IMR-90 (cell line): ENCODE results near the gene NUP93. TPM values are rescaled to one million over a fixed set of nuclear protein-coding genes. Genes with fewer than 3 reads are reported as not detected.

Source experiments
- ATAC-seq: fragments of 200-7000 bp; cut with Tn5 transposase; 2 replicates; pipeline ENCODE4 v1.9.1; 2020; ENCODE audit warnings: low read depth, mild to moderate bottlenecking, moderate library complexity
- BruUV-seq: library from RNA; stranded (reverse); fragments of 400-500 nt; replicated peaks from 2 replicates; lab custom pipeline; 2021; lab: Mats Ljungman, UMichigan
- CTCF ChIA-PET: fragments of 300-600 bp; formaldehyde crosslinking; extraction: SDS; loops from one replicate; lab custom pipeline; 2021; ENCODE audit warnings: antibody characterized with exemption; lab: Yijun Ruan, JAX
- POLR2A ChIA-PET: fragments of 300-600 bp; sonication (Branson Sonifier 250); formaldehyde crosslinking; loops from one replicate; lab custom pipeline; 2022; ENCODE audit warnings: antibody characterized with exemption; ENCODE audit not compliant: unreplicated experiment; lab: Charles Lee
- DNase-seq: peaks from one replicate; pipeline ENCODE4 v3.0.0; 2013
- H2AFZ ChIP-seq: replicated peaks from 2 replicates; pipeline ENCODE3; 2013; ENCODE audit warnings: low read length, mild to moderate bottlenecking; ENCODE audit not compliant: poor library complexity
- H2AK5ac ChIP-seq: 2 replicates; pipeline ENCODE4 v1.6.1; 2013; ENCODE audit warnings: low read depth, low read length, inconsistent platforms
- H2AK9ac ChIP-seq: replicated peaks from 2 replicates; pipeline ENCODE3; 2013; ENCODE audit warnings: mild to moderate bottlenecking, low read depth, low read length, moderate library complexity; ENCODE audit not compliant: poor library complexity
- H2BK120ac ChIP-seq: 2 replicates; pipeline ENCODE4 v1.6.1; 2013; ENCODE audit warnings: low read depth, low read length, inconsistent platforms
- H2BK15ac ChIP-seq: 3 replicates; pipeline ENCODE4 v1.6.1; 2013; ENCODE audit warnings: low read depth, low read length, inconsistent platforms
- H2BK20ac ChIP-seq: 2 replicates; pipeline ENCODE4 v1.6.1; 2013; ENCODE audit warnings: low read depth, mild to moderate bottlenecking, inconsistent platforms, low read length, moderate library complexity
- H2BK5ac ChIP-seq: 2 replicates; pipeline ENCODE4 v1.6.1; 2013; ENCODE audit warnings: mild to moderate bottlenecking, low read depth, low read length, inconsistent platforms; ENCODE audit not compliant: poor library complexity, severe bottlenecking
- H3K14ac ChIP-seq: replicated peaks from 2 replicates; pipeline ENCODE4 v1.6.1; 2013; ENCODE audit warnings: low read depth, low read length, inconsistent platforms
- H3K18ac ChIP-seq: 2 replicates; pipeline ENCODE4 v1.6.1; 2013; ENCODE audit warnings: low read depth, low read length, control low read depth
- H3K23ac ChIP-seq: 2 replicates; pipeline ENCODE4 v1.6.1; 2013; ENCODE audit warnings: low read depth, low read length, inconsistent platforms
- H3K27ac ChIP-seq: 2 replicates; pipeline ENCODE4 v1.5.1; 2013; ENCODE audit warnings: mild to moderate bottlenecking, control low read depth, low read length; ENCODE audit not compliant: insufficient read depth
- H3K27me3 ChIP-seq: 2 replicates; pipeline ENCODE4 v1.6.1; 2013; ENCODE audit warnings: low read length; ENCODE audit not compliant: control insufficient read depth, insufficient read depth
- H3K36me3 ChIP-seq: 2 replicates; pipeline ENCODE4 v1.6.1; 2013; ENCODE audit warnings: low read length, mixed read lengths; ENCODE audit not compliant: control insufficient read depth, insufficient read depth
- H3K4ac ChIP-seq: 2 replicates; pipeline ENCODE4 v1.6.1; 2013; ENCODE audit warnings: low read depth, low read length, inconsistent platforms
- H3K4me1 ChIP-seq: 2 replicates; pipeline ENCODE4 v1.6.1; 2013; ENCODE audit warnings: low read length, mixed read lengths; ENCODE audit not compliant: control insufficient read depth, insufficient read depth
- H3K4me2 ChIP-seq: 2 replicates; pipeline ENCODE4 v1.6.1; 2013; ENCODE audit warnings: low read depth, mild to moderate bottlenecking, control low read depth, low read length, moderate library complexity
- H3K4me3 ChIP-seq: 2 replicates; pipeline ENCODE4 v1.5.1; 2013; ENCODE audit warnings: low read depth, mild to moderate bottlenecking, control low read depth, low read length, moderate library complexity; ENCODE audit not compliant: insufficient read depth
- H3K56ac ChIP-seq: 2 replicates; pipeline ENCODE4 v1.6.1; 2013; ENCODE audit warnings: low read length, inconsistent platforms; ENCODE audit not compliant: insufficient read depth; ENCODE audit errors: extremely low read depth
- H3K79me1 ChIP-seq, 2 experiments: 2 replicates each; pipeline ENCODE4 v1.6.1; 2013; ENCODE audit warnings: low read length in 2 of 2, inconsistent platforms in 1 of 2, low read depth in 1 of 2
- H3K9ac ChIP-seq: 2 replicates; pipeline ENCODE4 v1.6.1; 2013; ENCODE audit warnings: low read depth, low read length, control low read depth
- H3K9me1 ChIP-seq: 2 replicates; pipeline ENCODE4 v1.6.1; 2013; ENCODE audit warnings: low read length, inconsistent platforms; ENCODE audit not compliant: insufficient read depth
- H3K9me3 ChIP-seq: 2 replicates; pipeline ENCODE4 v1.6.1; 2013; ENCODE audit warnings: low read length; ENCODE audit not compliant: control insufficient read depth, insufficient read depth
- H4K20me1 ChIP-seq: 2 replicates; pipeline ENCODE4 v1.6.1; 2013; ENCODE audit warnings: low read length, inconsistent platforms; ENCODE audit not compliant: insufficient read depth
- H4K5ac ChIP-seq: 2 replicates; pipeline ENCODE4 v1.6.1; 2013; ENCODE audit warnings: mild to moderate bottlenecking, low read depth, low read length, control low read depth
- H4K8ac ChIP-seq, 2 experiments: 2 replicates each; pipeline ENCODE4 v1.6.1; 2013; ENCODE audit warnings: low read depth in 2 of 2, low read length in 2 of 2, control low read depth in 1 of 2, inconsistent platforms in 1 of 2
- H4K91ac ChIP-seq: 2 replicates; pipeline ENCODE4 v1.6.1; 2013; ENCODE audit warnings: low read depth, low read length, inconsistent platforms; ENCODE audit not compliant: insufficient read depth
- BHLHE40 ChIP-seq: fragments of 150-350 bp; IDR thresholded peaks from 2 replicates; pipeline ENCODE4 v1.6.1; 2016; ENCODE audit warnings: mild to moderate bottlenecking, low read depth, low read length
- CHD1 ChIP-seq: IDR thresholded peaks from 2 replicates; pipeline ENCODE4 v1.6.1; 2012; ENCODE audit warnings: low read depth, low read length, improper control_type of control experiment
- FOS ChIP-seq: fragments of 150-350 bp; IDR thresholded peaks from 2 replicates; pipeline ENCODE4 v1.6.1; 2016; ENCODE audit warnings: low read depth, low read length
- MAFK ChIP-seq: IDR thresholded peaks from 2 replicates; pipeline ENCODE4 v1.6.1; 2012; ENCODE audit warnings: low read depth, low read length, improper control_type of control experiment
- MAZ ChIP-seq: IDR thresholded peaks from 2 replicates; pipeline ENCODE4 v1.6.1; 2012; ENCODE audit warnings: low read depth, mild to moderate bottlenecking, low read length, improper control_type of control experiment, moderate library complexity, borderline replicate concordance
- MXI1 ChIP-seq: IDR thresholded peaks from 2 replicates; pipeline ENCODE4 v1.6.1; 2012; ENCODE audit warnings: low read depth, mild to moderate bottlenecking, low read length, moderate library complexity, borderline replicate concordance
- NFE2L2 ChIP-seq: fragments of 150-350 bp; IDR thresholded peaks from 2 replicates; pipeline ENCODE4 v1.6.1; 2016; ENCODE audit warnings: low read depth, mild to moderate bottlenecking, low read length
- RAD21 ChIP-seq: IDR thresholded peaks from 2 replicates; pipeline ENCODE4 v1.6.1; 2012; ENCODE audit warnings: low read length, improper control_type of control experiment
- RCOR1 ChIP-seq: IDR thresholded peaks from 2 replicates; pipeline ENCODE4 v1.6.1; 2012; ENCODE audit warnings: mild to moderate bottlenecking, low read length, improper control_type of control experiment; ENCODE audit not compliant: insufficient replicate concordance
- RFX5 ChIP-seq: IDR thresholded peaks from 2 replicates; pipeline ENCODE4 v1.8.0; 2012; ENCODE audit warnings: low read depth, mild to moderate bottlenecking, low read length, moderate library complexity
- SMC3 ChIP-seq: fragments of 150-350 bp; IDR thresholded peaks from 2 replicates; pipeline ENCODE4 v1.6.1; 2016; ENCODE audit warnings: low read depth, mild to moderate bottlenecking, antibody characterized with exemption, low read length, moderate library complexity
- USF2 ChIP-seq: fragments of 150-350 bp; IDR thresholded peaks from 2 replicates; pipeline ENCODE4 v1.6.1; 2017; ENCODE audit warnings: mild to moderate bottlenecking, antibody characterized with exemption, low read length, low read depth
- WGBS, 2 experiments: methylation state at CpG; one replicate each; pipeline versions ENCODE4 v1.1.5 to v1.1.7; 2013; ENCODE audit warnings: missing lambda C conversion rate in 2 of 2; ENCODE audit not compliant: insufficient read length in 1 of 2; ENCODE audit errors: extremely low coverage in 2 of 2; 5-methylcytosine and 5-hydroxymethylcytosine counted together
- dilution Hi-C: fragments of 300-500 bp; cut with HindIII; formaldehyde crosslinking; loops from one replicate; pipeline ENCODE4 v1.14.3; 2018; ENCODE audit warnings: low sequenced_read_pairs; ENCODE audit not compliant: unreplicated experiment
- in situ Hi-C: fragments of 300-500 bp; cut with MboI; formaldehyde crosslinking; loops from 3 replicates; pipeline ENCODE4 v1.14.3; 2019; ENCODE audit warnings: low sequenced_read_pairs, inconsistent platforms, mixed read lengths
- intact Hi-C: fragments of 100-400 bp; cut with micrococcal nuclease; formaldehyde crosslinking; loops from 2 replicates; pipeline ENCODE4 v1.10.0; 2022
- polyA plus RNA-seq, 3 experiments: library from polyadenylated mRNA; depleted of rRNA; stranded (reverse); fragments of >200 nt; gene quantifications; 2 replicates each; pipeline ENCODE4 v1.2.3, GENCODE V29; 2012; ENCODE audit warnings: low replicate concordance in 1 of 3
- total RNA-seq: library from RNA; depleted of rRNA; stranded (reverse); fragments of >200 nt; gene quantifications from 2 replicates; pipeline ENCODE4 v1.2.3, GENCODE V29; 2012
- TF ChIP-seq, protein P1 (sequence below): fragments of 150-350 bp; IDR thresholded peaks from 2 replicates; pipeline ENCODE4 v1.6.1; 2016; ENCODE audit warnings: low read depth, mild to moderate bottlenecking, low read length, moderate library complexity, borderline replicate concordance
- TF ChIP-seq, protein P2 (sequence below): conservative IDR thresholded peaks from 2 replicates; pipeline ENCODE4 v1.5.1; 2012; ENCODE audit warnings: mild to moderate bottlenecking, low read depth, low read length, improper control_type of control experiment

NUP93 gene
- total and polyA plus RNA-seq, 2 of the 4 experiments (the other 2 are of a cell fraction), result 54.6 to 72.6 TPM

GRCh38 chr16:56686758-56687157 is 43.2 kb upstream of the NUP93 start (continued):
- TF ChIP-seq FOS (no peak), SMC3 (no peak)

DNA sequence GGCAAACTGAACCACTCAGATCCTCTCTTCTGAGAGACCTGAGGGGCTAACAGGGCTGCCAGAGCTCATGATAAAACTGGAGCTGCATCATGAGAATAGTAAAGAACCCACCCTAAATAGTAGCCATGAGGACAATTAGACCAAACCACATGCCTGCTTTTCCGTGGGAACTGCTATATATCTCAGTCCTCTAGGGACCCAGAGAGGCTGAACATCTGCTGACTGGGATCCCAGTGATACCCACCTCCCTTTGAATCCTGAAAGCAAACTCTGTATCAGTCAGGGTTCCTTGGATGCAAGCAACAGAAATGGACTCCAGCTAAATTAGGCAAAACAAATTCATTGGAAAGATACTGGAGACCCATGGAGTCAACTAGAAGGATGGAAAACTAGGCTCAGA is 41.2 kb upstream of the NUP93 start:
- no CpG with 5 or more reads among the region's 1 CpG for WGBS, 2 experiments
- ChIA-PET POLR2A (no interaction called here), CTCF (interaction anchor here (0.7 kb wide), 1 partner anchor 112 kb away, joined by 3 read pairs; no protein-coding TSS in a partner anchor)
- peaks cover 3% of the 10 kb centered on the region; the same call in 1 of the 2 replicates for H3K9me1 ChIP-seq
- no peak overlapping the region for H3K4me3 ChIP-seq
- no peaks in the 10 kb centered on the region for H4K20me1 ChIP-seq
- H2AK5ac ChIP-seq, result no peak overlapping the region
- intact Hi-C loops, result loop anchor here (2.0 kb wide), 1 partner anchor 26 kb away; no protein-coding TSS in a partner anchor
- DNase-seq, result no peak
- H3K27me3 ChIP-seq, result no peaks in the 10 kb centered on the region
- H3K23ac ChIP-seq, result no peak overlapping the region
- H3K4ac ChIP-seq, result no peak overlapping the region
- H3K36me3 ChIP-seq, result no peaks in the 10 kb centered on the region; the same call in 1 of the 2 replicates
- no peak overlapping the region for H2BK120ac ChIP-seq
- H2AFZ ChIP-seq, result no peak overlapping the region
- peaks cover 3% of the 10 kb centered on the region; the same call in 1 of the 2 replicates for H3K9me3 ChIP-seq
- H2BK15ac ChIP-seq, result no peak overlapping the region
- dilution Hi-C loops, result no loop called here
- no peak overlapping the region for H2BK20ac ChIP-seq
- no peak overlapping the region for H3K18ac ChIP-seq
- no peak overlapping the region for H4K8ac ChIP-seq
- in situ Hi-C loops, result no loop called here
- no peak overlapping the region for H3K9ac ChIP-seq
- no peaks in the 10 kb centered on the region for H3K4me1 ChIP-seq
- H3K4me2 ChIP-seq, result no peak overlapping the region
- H3K79me1 ChIP-seq, result no peaks in the 10 kb centered on the region
- no peak overlapping the region for H4K91ac ChIP-seq
- no peak overlapping the region for H2BK5ac ChIP-seq
- BruUV-seq, result no TSS peak
- H3K27ac ChIP-seq, result no peak overlapping the region
- H2AK9ac ChIP-seq, result no peak overlapping the region
- no peak overlapping the region for H4K5ac ChIP-seq
- H3K14ac ChIP-seq, result no peak overlapping the region
- no peak; the same call in 1 of the 2 replicates for ATAC-seq
- H3K56ac ChIP-seq, result no peak overlapping the region
- TF ChIP-seq NFE2L2 (no peak), CHD1 (no peak), MXI1 (no peak), MAFK (no peak), SMC3 (no peak), RFX5 (no peak), BHLHE40 (no peak), RAD21 (no peak), MAZ (no peak), RCOR1 (no peak), USF2 (no peak)
- TF ChIP-seq, protein P1, sequence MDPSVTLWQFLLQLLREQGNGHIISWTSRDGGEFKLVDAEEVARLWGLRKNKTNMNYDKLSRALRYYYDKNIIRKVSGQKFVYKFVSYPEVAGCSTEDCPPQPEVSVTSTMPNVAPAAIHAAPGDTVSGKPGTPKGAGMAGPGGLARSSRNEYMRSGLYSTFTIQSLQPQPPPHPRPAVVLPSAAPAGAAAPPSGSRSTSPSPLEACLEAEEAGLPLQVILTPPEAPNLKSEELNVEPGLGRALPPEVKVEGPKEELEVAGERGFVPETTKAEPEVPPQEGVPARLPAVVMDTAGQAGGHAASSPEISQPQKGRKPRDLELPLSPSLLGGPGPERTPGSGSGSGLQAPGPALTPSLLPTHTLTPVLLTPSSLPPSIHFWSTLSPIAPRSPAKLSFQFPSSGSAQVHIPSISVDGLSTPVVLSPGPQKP, result no peak
- TF ChIP-seq, protein P2, sequence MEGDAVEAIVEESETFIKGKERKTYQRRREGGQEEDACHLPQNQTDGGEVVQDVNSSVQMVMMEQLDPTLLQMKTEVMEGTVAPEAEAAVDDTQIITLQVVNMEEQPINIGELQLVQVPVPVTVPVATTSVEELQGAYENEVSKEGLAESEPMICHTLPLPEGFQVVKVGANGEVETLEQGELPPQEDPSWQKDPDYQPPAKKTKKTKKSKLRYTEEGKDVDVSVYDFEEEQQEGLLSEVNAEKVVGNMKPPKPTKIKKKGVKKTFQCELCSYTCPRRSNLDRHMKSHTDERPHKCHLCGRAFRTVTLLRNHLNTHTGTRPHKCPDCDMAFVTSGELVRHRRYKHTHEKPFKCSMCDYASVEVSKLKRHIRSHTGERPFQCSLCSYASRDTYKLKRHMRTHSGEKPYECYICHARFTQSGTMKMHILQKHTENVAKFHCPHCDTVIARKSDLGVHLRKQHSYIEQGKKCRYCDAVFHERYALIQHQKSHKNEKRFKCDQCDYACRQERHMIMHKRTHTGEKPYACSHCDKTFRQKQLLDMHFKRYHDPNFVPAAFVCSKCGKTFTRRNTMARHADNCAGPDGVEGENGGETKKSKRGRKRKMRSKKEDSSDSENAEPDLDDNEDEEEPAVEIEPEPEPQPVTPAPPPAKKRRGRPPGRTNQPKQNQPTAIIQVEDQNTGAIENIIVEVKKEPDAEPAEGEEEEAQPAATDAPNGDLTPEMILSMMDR, result no peak
